Neuronal stem cell (in vitro differentiated cells): ENCODE results near the gene AKIRIN1.

Source experiments
- DNase-seq: peaks from one replicate; pipeline ENCODE4 v3.0.0-alpha.2; 2013; ENCODE audit warnings: low spot score
- H2AFZ ChIP-seq: one replicate; pipeline ENCODE4 v1.6.1; 2013; ENCODE audit warnings: mild to moderate bottlenecking, low read length, inconsistent platforms
- H2AK5ac ChIP-seq: 2 replicates; pipeline ENCODE4 v1.6.1; 2013; ENCODE audit warnings: low read depth, mild to moderate bottlenecking, inconsistent platforms, low read length, moderate library complexity, mixed read lengths
- H2BK120ac ChIP-seq: 2 replicates; pipeline ENCODE4 v1.6.1; 2013; ENCODE audit warnings: low read depth, mild to moderate bottlenecking, inconsistent platforms, low read length, moderate library complexity, mixed read lengths
- H2BK12ac ChIP-seq: one replicate; pipeline ENCODE4 v1.6.1; 2013; ENCODE audit warnings: low read length, inconsistent platforms
- H2BK15ac ChIP-seq: 2 replicates; pipeline ENCODE4 v1.6.1; 2013; ENCODE audit warnings: mild to moderate bottlenecking, low read length, inconsistent platforms, mixed read lengths
- H2BK5ac ChIP-seq: one replicate; pipeline ENCODE4 v1.6.1; 2013; ENCODE audit warnings: inconsistent platforms, mild to moderate bottlenecking, low read length, moderate library complexity
- H3K14ac ChIP-seq: one replicate; pipeline ENCODE4 v1.6.1; 2013; ENCODE audit warnings: low read length, inconsistent platforms
- H3K18ac ChIP-seq: 2 replicates; pipeline ENCODE4 v1.6.1; 2013; ENCODE audit warnings: low read length, inconsistent platforms
- H3K23ac ChIP-seq: 2 replicates; pipeline ENCODE4 v1.6.1; 2013; ENCODE audit warnings: low read depth, mild to moderate bottlenecking, mixed read lengths, low read length, inconsistent platforms; ENCODE audit not compliant: poor library complexity
- H3K27ac ChIP-seq: replicated peaks from 3 replicates; pipeline ENCODE4 v1.5.1; 2013; ENCODE audit warnings: low read length, inconsistent platforms
- H3K27me3 ChIP-seq, 3 experiments: 2 replicates each; pipeline ENCODE4 v1.6.1; 2013; ENCODE audit warnings: low read length in 3 of 3, mild to moderate bottlenecking in 2 of 3, inconsistent platforms in 1 of 3, low read depth in 1 of 3, mixed read lengths in 1 of 3, moderate library complexity in 1 of 3; ENCODE audit not compliant: control insufficient read depth in 3 of 3, insufficient read depth in 3 of 3
- H3K36me3 ChIP-seq, 2 donors: replicated peaks in 1 of 2; 2 replicates each; pipeline ENCODE4 v1.6.1; 2013; ENCODE audit warnings: low read length in 2 of 2; ENCODE audit not compliant: control insufficient read depth in 2 of 2, insufficient read depth in 2 of 2
- H3K4ac ChIP-seq: 2 replicates; pipeline ENCODE4 v1.6.1; 2013; ENCODE audit warnings: inconsistent platforms, mild to moderate bottlenecking, low read length, moderate library complexity
- H3K4me1 ChIP-seq, 2 donors: 1 replicate in 1 of 2; 2 replicates in 1 of 2; pipeline ENCODE4 v1.6.1; 2013; ENCODE audit warnings: low read length in 2 of 2, low read depth in 1 of 2; ENCODE audit not compliant: control insufficient read depth in 2 of 2, insufficient read depth in 1 of 2
- H3K4me2 ChIP-seq: one replicate; pipeline ENCODE4 v1.6.1; 2013; ENCODE audit warnings: mild to moderate bottlenecking, low read length, inconsistent platforms; ENCODE audit not compliant: insufficient read depth, poor library complexity, severe bottlenecking
- H3K4me3 ChIP-seq, 2 donors: 2 replicates each; pipeline ENCODE4 v1.5.1; 2013; ENCODE audit warnings: low read length in 2 of 2, mild to moderate bottlenecking in 2 of 2, inconsistent platforms in 1 of 2, moderate library complexity in 1 of 2
- H3K79me1 ChIP-seq: one replicate; pipeline ENCODE4 v1.6.1; 2013; ENCODE audit warnings: low read depth, mild to moderate bottlenecking, inconsistent platforms, low read length, moderate library complexity
- H3K9ac ChIP-seq: one replicate; pipeline ENCODE4 v1.6.1; 2013; ENCODE audit warnings: mild to moderate bottlenecking, low read depth, low read length, inconsistent platforms; ENCODE audit not compliant: poor library complexity
- H3K9me3 ChIP-seq, 2 donors: replicated peaks in 1 of 2; 2 replicates each; pipeline versions ENCODE3 to v1.6.1; 2013; ENCODE audit warnings: low read length in 2 of 2, mild to moderate bottlenecking in 2 of 2, inconsistent platforms in 1 of 2, low read depth in 1 of 2, mixed read lengths in 1 of 2, moderate library complexity in 1 of 2; ENCODE audit not compliant: control insufficient read depth in 2 of 2, insufficient read depth in 1 of 2
- H4K8ac ChIP-seq: one replicate; pipeline ENCODE4 v1.6.1; 2013; ENCODE audit warnings: low read depth, mild to moderate bottlenecking, inconsistent platforms, low read length, moderate library complexity
- H4K91ac ChIP-seq: one replicate; pipeline ENCODE4 v1.6.1; 2013; ENCODE audit warnings: low read length, low read depth, mild to moderate bottlenecking, inconsistent platforms; ENCODE audit not compliant: poor library complexity
- WGBS, 2 donors: extraction: QIAGEN DNeasy Blood & Tissue Kit; methylation state at CpG; one replicate each; pipeline ENCODE4 v1.1.7; 2013; ENCODE audit warnings: missing lambda C conversion rate in 2 of 2, mixed read lengths in 1 of 2; ENCODE audit not compliant: insufficient read length in 2 of 2, insufficient replicate concordance in 1 of 2; ENCODE audit errors: extremely low coverage in 2 of 2; 5-methylcytosine and 5-hydroxymethylcytosine counted together

The AKIRIN1 gene

GRCh38 chr1:38994196-38994595 is 3.1 kb downstream of the AKIRIN1 start:
- WGBS, 2 donors, result no CpG with 5 or more reads among the region's 5 CpGs
- no peaks in the 10 kb centered on the region for H3K27me3 ChIP-seq
- H3K4me1 ChIP-seq, result peaks cover 4 to 13% of the 10 kb centered on the region in 2 donors
- no peak overlapping the region for H2BK15ac ChIP-seq
- no peak overlapping the region for H3K14ac ChIP-seq
- H2AK5ac ChIP-seq, result no peak overlapping the region
- H2BK120ac ChIP-seq, result no peak overlapping the region
- H2BK5ac ChIP-seq, result no peak overlapping the region
- peaks cover 5% of the 10 kb centered on the region for H3K79me1 ChIP-seq
- H3K4me3 ChIP-seq, result no peak overlapping the region
- H4K8ac ChIP-seq, result no peak overlapping the region
- no peak overlapping the region for H3K9ac ChIP-seq
- DNase-seq, result no peak
- H3K9me3 ChIP-seq, result no peaks in the 10 kb centered on the region
- no peak overlapping the region for H4K91ac ChIP-seq
- no peak overlapping the region for H2AFZ ChIP-seq
- peaks cover 12 to 67% of the 10 kb centered on the region in 2 donors for H3K36me3 ChIP-seq
- no peak overlapping the region for H3K27ac ChIP-seq
- no peak overlapping the region for H3K18ac ChIP-seq
- no peak overlapping the region for H3K4ac ChIP-seq
- no peak overlapping the region for H3K23ac ChIP-seq
- no peak overlapping the region for H3K4me2 ChIP-seq
- no peak overlapping the region for H2BK12ac ChIP-seq

GRCh38 chr1:38997034-38997900 is 6.2 kb downstream of the AKIRIN1 start:
- Histone ChIP-seq H2AK5ac (no peak overlapping the region), H2BK15ac (no peak overlapping the region), H2AFZ (no peak overlapping the region), H3K9me3 (no peaks in the 10 kb centered on the region), H3K4me1 (peaks cover 2 to 7% of the 10 kb centered on the region in 2 donors), H3K4me2 (no peak overlapping the region), H3K14ac (no peak overlapping the region), H2BK5ac (no peak overlapping the region), H3K27ac (no peak overlapping the region), H3K4me3 (no peak overlapping the region), H3K79me1 (peaks cover 7% of the 10 kb centered on the region), H3K27me3 (no peaks in the 10 kb centered on the region), H3K23ac (no peak overlapping the region), H2BK12ac (no peak overlapping the region), H3K36me3 (peaks cover 27 to 98% of the 10 kb centered on the region in 2 donors), H3K4ac (no peak overlapping the region), H4K91ac (no peak overlapping the region), H3K9ac (no peak overlapping the region), H3K18ac (no peak overlapping the region), H4K8ac (no peak overlapping the region), H2BK120ac (no peak overlapping the region)
- WGBS, 2 donors, result no CpG with 5 or more reads among the region's 4 CpGs
- DNase-seq, result no peak

- Histone ChIP-seq H4K91ac (no peak overlapping the region), H4K8ac (no peak overlapping the region), H3K14ac (no peak overlapping the region), H3K18ac (no peak overlapping the region), H2AK5ac (no peak overlapping the region), H2BK12ac (no peak overlapping the region), H3K27me3 (no peaks in the 10 kb centered on the region), H3K27ac (no peak overlapping the region), H3K4me2 (no peak overlapping the region), H3K9ac (no peak overlapping the region), H3K23ac (no peak overlapping the region), H2AFZ (no peak overlapping the region), H2BK5ac (no peak overlapping the region), H3K79me1 (peaks cover 7% of the 10 kb centered on the region), H2BK120ac (no peak overlapping the region), H3K4me3 (no peak overlapping the region), H3K36me3 (peaks cover 30 to 99% of the 10 kb centered on the region in 2 donors), H3K9me3 (no peaks in the 10 kb centered on the region), H2BK15ac (no peak overlapping the region), H3K4ac (no peak overlapping the region), H3K4me1 (peaks cover under 1 to 3% of the 10 kb centered on the region in 2 donors)
- no peak for DNase-seq
- WGBS, 2 donors, result no CpG with 5 or more reads among the region's 3 CpGs
Observed at GRCh38 chr1:38997901-38998190, 6.8 kb downstream of the AKIRIN1 start.

GRCh38 chr1:39001516-39002421 is 10.7 kb downstream of the AKIRIN1 start:
- no peak overlapping the region for H3K23ac ChIP-seq
- peaks cover 4% of the 10 kb centered on the region for H3K79me1 ChIP-seq
- H2AK5ac ChIP-seq, result no peak overlapping the region
- no peak overlapping the region for H2AFZ ChIP-seq
- no peak overlapping the region for H3K4me2 ChIP-seq
- no peak for DNase-seq
- no peak overlapping the region for H4K8ac ChIP-seq
- no peak overlapping the region for H3K4ac ChIP-seq
- H3K9me3 ChIP-seq, result no peaks in the 10 kb centered on the region
- no peak overlapping the region for H3K14ac ChIP-seq
- no peak overlapping the region for H3K9ac ChIP-seq
- H2BK5ac ChIP-seq, result no peak overlapping the region
- H3K36me3 ChIP-seq, result peaks cover 44 to 99% of the 10 kb centered on the region in 2 donors
- H3K4me3 ChIP-seq, result no peak overlapping the region
- H2BK12ac ChIP-seq, result no peak overlapping the region
- no peak overlapping the region for H2BK15ac ChIP-seq
- no peak overlapping the region for H3K27ac ChIP-seq
- no peaks in the 10 kb centered on the region for H3K4me1 ChIP-seq
- H3K18ac ChIP-seq, result no peak overlapping the region
- H2BK120ac ChIP-seq, result no peak overlapping the region
- no CpG with 5 or more reads among the region's 5 CpGs for WGBS, 2 donors
- no peaks in the 10 kb centered on the region for H3K27me3 ChIP-seq
- H4K91ac ChIP-seq, result no peak overlapping the region
